SK-N-MC (cell line): ENCODE results near the gene MYO7A.

Experiments
- DNase-seq: peaks from one replicate; pipeline ENCODE4 v3.0.0-alpha.2; 2011; ENCODE audit warnings: low read depth, low spot score
- H3K27ac ChIP-seq: fragments of 200-600 bp; sonication (generic); 2 replicates; pipeline ENCODE4 v1.5.1; 2016; ENCODE audit warnings: mixed run types
- H3K36me3 ChIP-seq: fragments of 200-600 bp; sonication (generic); 2 replicates; pipeline ENCODE4 v1.6.1; 2017; ENCODE audit warnings: antibody characterized with exemption, low read length, mixed read lengths; ENCODE audit not compliant: insufficient read depth
- H3K4me3 ChIP-seq: fragments of 200-600 bp; sonication (generic); 2 replicates; pipeline ENCODE4 v1.5.1; 2016
- H3K9ac ChIP-seq: fragments of 200-600 bp; sonication (generic); 2 replicates; pipeline ENCODE4 v1.8.0; 2017; ENCODE audit warnings: mixed run types, mixed read lengths; ENCODE audit not compliant: insufficient read length
- H3K9me3 ChIP-seq: fragments of 200-600 bp; sonication (generic); 2 replicates; pipeline ENCODE4 v1.6.1; 2017; ENCODE audit warnings: low read depth, mild to moderate bottlenecking, antibody characterized with exemption, low read length, moderate library complexity, mixed read lengths
- EZH2 ChIP-seq: fragments of 200-600 bp; sonication (generic); IDR thresholded peaks from one replicate; pipeline ENCODE4 v1.6.1; 2017; ENCODE audit warnings: antibody characterized with exemption
- FOXP2 ChIP-seq: optimal IDR thresholded peaks from 2 replicates; pipeline ENCODE3; 2011; ENCODE audit warnings: mild to moderate bottlenecking, moderate library complexity; ENCODE audit not compliant: insufficient read depth; ENCODE audit errors: extremely low read length, control extremely low read depth
- POLR2AphosphoS5 ChIP-seq: IDR thresholded peaks from 2 replicates; pipeline ENCODE4 v1.6.1; 2012; ENCODE audit warnings: mild to moderate bottlenecking, low read depth, low read length, borderline replicate concordance

MYO7A gene

GRCh38 chr11:77121876-77122575 is 6.0 kb upstream of the MYO7A start:
- Histone ChIP-seq H3K9ac (no peak overlapping the region), H3K27ac (no peak overlapping the region), H3K9me3 (no peaks in the 10 kb centered on the region), H3K36me3 (no peaks in the 10 kb centered on the region), H3K4me3 (no peak overlapping the region)
- DNase-seq = no peak
- TF ChIP-seq POLR2AphosphoS5 (no peak), FOXP2 (no peak), EZH2 (no peak)

- DNase-seq = no peak
- H3K36me3 ChIP-seq = no peaks in the 10 kb centered on the region
- no peak for TF ChIP-seq EZH2
- TF ChIP-seq POLR2AphosphoS5 = no peak
- TF ChIP-seq FOXP2 = no peak
Observed at GRCh38 chr11:77122576-77123212, 5.4 kb upstream of the MYO7A start.

GRCh38 chr11:77123591-77123990 is 4.5 kb upstream of the MYO7A start:
- no peak overlapping the region for H3K27ac ChIP-seq
- H3K9me3 ChIP-seq = no peaks in the 10 kb centered on the region
- H3K9ac ChIP-seq = no peak overlapping the region
- H3K4me3 ChIP-seq = no peak overlapping the region
- TF ChIP-seq POLR2AphosphoS5 = no peak
- no peak for TF ChIP-seq EZH2
- no peak for TF ChIP-seq FOXP2
- no peaks in the 10 kb centered on the region for H3K36me3 ChIP-seq
- DNase-seq = no peak

More at GRCh38 chr11:77122576-77123212, 5.4 kb upstream of the MYO7A start:
- H3K9me3 ChIP-seq = no peaks in the 10 kb centered on the region
- H3K4me3 ChIP-seq = no peak overlapping the region
- no peak overlapping the region for H3K9ac ChIP-seq
- H3K27ac ChIP-seq = no peak overlapping the region

- Histone ChIP-seq H3K27ac (no peak overlapping the region), H3K4me3 (no peak overlapping the region), H3K9ac (no peak overlapping the region), H3K9me3 (no peaks in the 10 kb centered on the region), H3K36me3 (no peaks in the 10 kb centered on the region)
- TF ChIP-seq EZH2 = no peak
- TF ChIP-seq POLR2AphosphoS5 = no peak
- DNase-seq = no peak
Observed at GRCh38 chr11:77124041-77124440, 4.0 kb upstream of the MYO7A start.

- no peaks in the 10 kb centered on the region for H3K9me3 ChIP-seq
- TF ChIP-seq FOXP2 (no peak), POLR2AphosphoS5 (no peak), EZH2 (no peak)
- no peak for DNase-seq
Observed at GRCh38 chr11:77124488-77124887, 3.6 kb upstream of the MYO7A start.

GRCh38 chr11:77125191-77125590 is 2.9 kb upstream of the MYO7A start:
- Histone ChIP-seq H3K9ac (no peak overlapping the region), H3K9me3 (no peaks in the 10 kb centered on the region), H3K36me3 (no peaks in the 10 kb centered on the region), H3K27ac (no peak overlapping the region), H3K4me3 (no peak overlapping the region)
- no peak for TF ChIP-seq EZH2
- no peak for TF ChIP-seq POLR2AphosphoS5
- no peak for TF ChIP-seq FOXP2
- DNase-seq = no peak

More at GRCh38 chr11:77124488-77124887, 3.6 kb upstream of the MYO7A start:
- Histone ChIP-seq H3K4me3 (no peak overlapping the region), H3K27ac (no peak overlapping the region), H3K9ac (no peak overlapping the region), H3K36me3 (no peaks in the 10 kb centered on the region)

- TF ChIP-seq POLR2AphosphoS5 (no peak), FOXP2 (no peak), EZH2 (no peak)
- no peak overlapping the region for H3K4me3 ChIP-seq
- H3K9me3 ChIP-seq = no peaks in the 10 kb centered on the region
- no peaks in the 10 kb centered on the region for H3K36me3 ChIP-seq
- no peak overlapping the region for H3K27ac ChIP-seq
- H3K9ac ChIP-seq = no peak overlapping the region
- no peak for DNase-seq
Observed at GRCh38 chr11:77125695-77126094, 2.4 kb upstream of the MYO7A start.

GRCh38 chr11:77126156-77126775 is 1.8 kb upstream of the MYO7A start:
- DNase-seq = no peak
- no peak overlapping the region for H3K9ac ChIP-seq
- H3K9me3 ChIP-seq = no peaks in the 10 kb centered on the region
- no peak overlapping the region for H3K27ac ChIP-seq
- no peak overlapping the region for H3K4me3 ChIP-seq
- TF ChIP-seq FOXP2 (no peak), POLR2AphosphoS5 (no peak), EZH2 (no peak)
- H3K36me3 ChIP-seq = no peaks in the 10 kb centered on the region
